C4-2B (cell line): ENCODE measurements around the gene SLC31A1.
"Not testable (repeated sequence)": the region's sequence is repeated elsewhere in the genome, so short reads cannot be mapped to it uniquely, and the experiment has no call there.

Experiments used
- H3K27ac ChIP-seq: fragments of 450-650 bp; 2 replicates; pipeline ENCODE4 v1.5.1; 2017
- ZFX ChIP-seq: fragments of 450-650 bp; IDR thresholded peaks from 2 replicates; pipeline ENCODE4 v1.6.1; 2017
- TF ChIP-seq, protein P1 (sequence below): fragments of 450-650 bp; conservative IDR thresholded peaks from 2 replicates; pipeline ENCODE4 v1.5.1; 2017; ENCODE audit warnings: mild to moderate bottlenecking

SLC31A1 gene

DNA sequence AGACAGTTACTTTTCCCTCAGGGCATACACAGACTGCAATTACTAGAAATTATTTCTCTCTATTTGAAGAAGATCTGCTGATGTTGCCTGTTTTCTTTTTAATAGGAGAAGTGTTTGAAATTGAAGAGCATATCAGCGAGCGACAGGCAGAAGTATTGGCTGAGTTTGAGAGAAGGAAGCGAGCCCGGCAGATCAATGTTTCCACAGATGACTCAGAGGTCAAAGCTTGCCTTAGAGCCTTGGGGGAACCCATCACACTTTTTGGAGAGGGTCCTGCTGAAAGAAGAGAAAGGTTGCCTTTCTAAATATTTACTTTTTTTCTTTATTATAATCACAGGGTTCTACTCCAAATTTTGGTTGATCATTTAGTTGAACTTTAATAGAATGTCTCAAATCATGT, 57.5 kb downstream of the SLC31A1 start:
- H3K27ac ChIP-seq = no peak overlapping the region
- TF ChIP-seq, protein P1, sequence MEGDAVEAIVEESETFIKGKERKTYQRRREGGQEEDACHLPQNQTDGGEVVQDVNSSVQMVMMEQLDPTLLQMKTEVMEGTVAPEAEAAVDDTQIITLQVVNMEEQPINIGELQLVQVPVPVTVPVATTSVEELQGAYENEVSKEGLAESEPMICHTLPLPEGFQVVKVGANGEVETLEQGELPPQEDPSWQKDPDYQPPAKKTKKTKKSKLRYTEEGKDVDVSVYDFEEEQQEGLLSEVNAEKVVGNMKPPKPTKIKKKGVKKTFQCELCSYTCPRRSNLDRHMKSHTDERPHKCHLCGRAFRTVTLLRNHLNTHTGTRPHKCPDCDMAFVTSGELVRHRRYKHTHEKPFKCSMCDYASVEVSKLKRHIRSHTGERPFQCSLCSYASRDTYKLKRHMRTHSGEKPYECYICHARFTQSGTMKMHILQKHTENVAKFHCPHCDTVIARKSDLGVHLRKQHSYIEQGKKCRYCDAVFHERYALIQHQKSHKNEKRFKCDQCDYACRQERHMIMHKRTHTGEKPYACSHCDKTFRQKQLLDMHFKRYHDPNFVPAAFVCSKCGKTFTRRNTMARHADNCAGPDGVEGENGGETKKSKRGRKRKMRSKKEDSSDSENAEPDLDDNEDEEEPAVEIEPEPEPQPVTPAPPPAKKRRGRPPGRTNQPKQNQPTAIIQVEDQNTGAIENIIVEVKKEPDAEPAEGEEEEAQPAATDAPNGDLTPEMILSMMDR = no peak
- no peak for TF ChIP-seq ZFX

DNA sequence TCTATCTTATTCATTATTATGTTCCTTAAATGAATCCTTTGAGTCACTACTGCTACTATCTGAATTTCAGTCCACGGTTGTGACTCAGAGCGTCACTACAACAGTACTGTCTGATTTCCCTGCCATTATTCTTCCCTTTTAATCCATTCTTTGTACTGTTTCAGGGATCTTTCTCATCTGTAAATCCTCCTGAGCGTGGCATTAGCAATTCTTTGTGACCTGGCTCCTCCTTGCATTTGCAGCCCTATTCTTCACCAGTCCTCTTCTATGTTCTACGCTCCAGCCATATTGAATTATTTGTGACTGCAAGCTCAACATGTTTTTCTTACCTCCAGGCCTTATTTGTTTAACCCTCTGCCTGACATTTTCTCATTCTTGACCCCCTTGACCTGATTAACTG, 60.0 kb downstream of the SLC31A1 start:
- no peak overlapping the region for H3K27ac ChIP-seq
- TF ChIP-seq, protein P1 = no peak
- no peak for TF ChIP-seq ZFX

DNA sequence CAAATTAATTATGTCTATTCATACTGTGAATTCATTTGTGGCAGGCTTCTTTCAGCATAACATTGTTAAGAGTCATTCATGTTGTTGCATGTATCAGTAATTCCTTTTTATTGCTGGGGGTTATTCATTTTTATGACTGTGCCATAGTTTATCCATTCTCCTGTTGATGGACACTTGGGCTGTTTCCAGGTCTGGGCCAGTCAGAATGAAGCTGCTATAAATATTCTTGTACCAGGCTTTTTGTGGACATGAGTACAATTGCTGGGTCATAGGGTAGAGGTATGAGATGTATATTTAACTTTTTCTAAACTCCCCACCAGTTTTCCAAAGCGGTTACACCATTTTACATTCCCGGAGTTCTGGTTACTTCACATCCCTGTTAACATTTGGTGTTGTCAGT, 67.7 kb downstream of the SLC31A1 start:
- H3K27ac ChIP-seq = no peak overlapping the region
- TF ChIP-seq, protein P1 = no peak
- TF ChIP-seq ZFX = no peak

DNA sequence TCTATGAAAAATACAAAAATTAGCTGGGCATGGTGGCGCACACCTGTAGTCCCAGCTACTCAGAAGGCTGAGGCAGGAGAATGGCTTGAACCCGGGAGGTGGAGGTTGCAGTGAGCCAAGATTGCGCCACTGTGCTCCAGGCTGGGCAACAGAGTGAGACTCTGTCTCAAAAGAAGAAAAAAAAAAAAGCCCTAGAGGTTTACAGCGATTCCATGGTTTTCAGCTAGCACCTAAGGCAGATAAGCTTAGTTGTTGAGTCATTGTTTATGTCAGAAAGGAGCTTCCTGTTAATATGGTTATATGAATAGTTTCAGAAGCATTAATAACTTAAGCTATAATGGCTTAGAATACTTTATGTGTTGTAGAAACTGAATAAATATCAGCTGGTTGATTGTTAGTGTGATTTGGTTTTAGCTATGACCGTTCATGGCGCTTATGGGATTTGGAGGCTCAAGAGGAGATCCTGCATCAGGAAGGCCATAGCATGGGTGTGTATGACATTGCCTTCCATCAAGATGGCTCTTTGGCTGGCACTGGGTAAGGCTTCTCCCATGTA, 68.8 kb downstream of the SLC31A1 start:
- H3K27ac ChIP-seq = no peak overlapping the region
- no peak for TF ChIP-seq ZFX
- TF ChIP-seq, protein P1 = no peak

DNA sequence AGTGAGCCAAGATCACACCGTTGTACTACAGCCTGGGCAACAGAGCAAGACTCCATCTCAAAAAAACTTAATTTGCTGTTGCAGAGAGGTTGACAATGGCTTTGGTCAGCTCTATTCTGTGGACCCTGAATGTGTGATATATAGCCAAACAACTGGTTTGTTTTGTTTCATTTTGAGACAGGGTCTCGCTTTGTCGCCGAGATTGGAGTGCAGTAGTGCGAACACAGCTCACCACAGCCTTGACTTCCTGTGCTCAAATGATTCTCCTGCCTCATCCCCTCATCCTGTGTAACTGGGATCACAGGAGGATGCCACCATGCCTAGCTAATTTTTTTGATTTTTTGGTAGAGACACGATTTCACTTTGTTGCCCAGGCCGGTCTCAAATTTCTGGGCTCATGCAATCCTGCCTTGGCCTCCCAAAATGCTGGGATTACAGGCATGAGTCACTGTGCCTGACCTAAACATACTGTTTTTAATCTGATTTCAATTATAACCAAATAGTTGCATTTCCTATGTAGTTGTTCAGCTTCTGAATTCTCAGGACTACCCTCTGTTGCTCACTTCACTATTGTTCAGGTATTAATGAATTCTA, 72.0 kb downstream of the SLC31A1 start:
- TF ChIP-seq ZFX = no peak
- TF ChIP-seq, protein P1 = no peak
- H3K27ac ChIP-seq = no peak overlapping the region

DNA sequence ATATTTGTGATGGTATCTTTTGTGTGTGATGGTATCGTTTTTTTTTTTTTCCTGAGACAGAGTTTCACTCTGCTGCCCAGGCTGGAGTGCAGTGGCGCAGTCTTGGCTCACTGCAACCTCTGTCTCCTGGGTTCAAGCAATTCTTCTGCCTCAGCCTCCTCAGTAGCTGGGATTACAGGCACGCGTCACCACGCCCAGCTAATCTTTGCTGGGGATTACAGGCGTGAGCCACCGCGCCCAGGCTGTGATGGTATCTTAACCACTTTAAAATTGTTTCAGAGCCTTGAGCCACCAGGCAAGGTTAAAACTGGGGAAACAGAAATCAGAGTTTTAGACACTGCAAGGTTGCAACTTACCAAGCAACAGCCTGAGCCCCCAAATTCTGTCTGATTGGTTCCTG, 74.9 kb downstream of the SLC31A1 start:
- not testable (repeated sequence) for H3K27ac ChIP-seq

DNA sequence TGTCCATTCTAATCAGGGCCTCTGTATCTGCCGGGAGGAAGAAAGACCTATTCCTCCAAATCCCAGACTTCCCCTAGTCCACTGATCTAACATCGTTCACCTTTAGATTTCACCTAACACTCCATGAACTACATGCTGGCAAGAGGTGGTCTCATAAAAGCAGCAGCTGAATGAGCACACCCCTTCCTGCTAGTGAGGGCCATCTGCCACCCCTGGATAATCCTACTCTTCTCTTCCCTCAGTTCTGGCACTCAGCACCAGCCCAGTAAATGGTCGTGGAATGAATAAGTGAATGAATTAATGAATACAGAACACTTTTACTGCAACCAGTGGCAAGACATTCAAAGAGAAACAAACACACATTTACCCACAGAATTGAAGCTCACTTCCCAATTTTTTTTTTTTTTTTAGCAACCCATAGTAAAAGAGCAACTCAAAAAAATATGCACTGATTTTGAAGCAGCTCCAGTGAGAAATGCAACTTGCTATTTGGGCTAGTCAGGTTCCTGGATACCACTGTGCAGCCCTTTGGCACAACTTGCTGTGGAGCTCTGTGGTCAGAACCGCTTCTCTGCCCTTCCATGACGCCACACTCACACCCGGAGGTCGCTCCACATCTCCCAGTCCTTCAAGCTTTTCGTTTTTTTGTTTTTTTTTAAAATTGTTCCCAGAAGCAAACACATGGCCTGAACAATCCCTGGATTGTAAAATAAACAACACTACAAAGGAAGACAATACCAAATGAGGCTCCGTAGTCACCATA, 75.6 kb downstream of the SLC31A1 start:
- H3K27ac ChIP-seq = no peak overlapping the region
- no peak for TF ChIP-seq ZFX
- TF ChIP-seq, protein P1 = no peak
